ENCODE data around the gene GGA1.

GGA1 gene

DNA sequence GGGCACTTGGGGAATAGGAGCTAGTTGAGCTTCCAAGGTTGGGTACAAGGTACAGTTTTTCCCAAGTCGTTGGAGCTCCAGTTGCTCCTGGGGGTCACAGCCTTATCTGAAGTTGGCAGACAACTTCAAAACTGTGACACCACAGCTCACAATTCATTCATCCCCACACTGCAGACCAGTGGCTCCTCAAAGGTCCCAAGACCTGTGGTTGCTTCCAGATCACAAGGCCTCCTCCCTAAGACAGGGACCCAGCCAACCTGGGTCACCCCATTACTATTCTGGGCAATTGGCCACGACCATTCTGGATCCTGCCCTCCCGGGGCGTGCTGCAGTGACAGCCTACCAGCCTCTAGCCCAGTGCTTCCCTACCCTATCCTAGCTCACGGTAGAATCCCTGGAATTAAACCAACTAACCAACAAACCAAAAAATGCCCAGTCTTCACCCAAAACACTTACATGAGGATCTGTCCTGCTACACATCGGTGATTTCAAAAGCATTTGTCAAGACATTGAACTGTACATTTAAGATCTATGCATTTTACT lies 49.0 kb downstream of the GGA1 start:
- Histone ChIP-seq H3K27me3 (ENCODE audit: control insufficient read depth in 1 of 2, insufficient read depth in 2 of 2, low read length in 2 of 2) (no peaks in the 10 kb centered on the region), H3K36me3 (ENCODE audit: control insufficient read depth in 2 of 2, insufficient read depth in 2 of 2, low read length in 2 of 2) (no peaks in the 10 kb centered on the region), H3K9me3 (ENCODE audit: control insufficient read depth in 2 of 2, low read length in 2 of 2) (no peaks in the 10 kb centered on the region), H3K4me3 (ENCODE audit: low read length in 2 of 2) (peak overlapping the region; percentile 74 to 83), H3K4me1 (ENCODE audit: control insufficient read depth, insufficient read depth, low read length) (peaks cover 40% of the 10 kb centered on the region), H3K9ac (ENCODE audit: low read length in 2 of 2) (peak overlapping the region; percentile 54 to 80), H3K27ac (ENCODE audit: low read length) (peak overlapping the region; percentile 91)

GRCh38 chr22:37658133-37659065 lies 49.8 kb downstream of the GGA1 start, which contains the start of gene PDXP:
Gene PDXP (plus strand): TSS chr22:37658723. CDS start chr22:37658783, 60 bp downstream.
- Histone ChIP-seq H3K27ac (ENCODE audit: low read length) (peak within 1 kb of the TSS; percentile 91), H3K36me3 (ENCODE audit: control insufficient read depth in 2 of 2, insufficient read depth in 2 of 2, low read length in 2 of 2) (no peaks in the 10 kb centered on the region), H3K9ac (ENCODE audit: low read length in 2 of 2) (peak within 1 kb of the TSS; percentile 64 to 80), H3K4me3 (ENCODE audit: low read length in 2 of 2) (peak within 1 kb of the TSS; percentile 74 to 83), H3K4me1 (ENCODE audit: control insufficient read depth, insufficient read depth, low read length) (peaks cover 41% of the 10 kb centered on the region), H3K27me3 (ENCODE audit: control insufficient read depth in 1 of 2, insufficient read depth in 2 of 2, low read length in 2 of 2) (no peaks in the 10 kb centered on the region), H3K9me3 (ENCODE audit: control insufficient read depth in 2 of 2, low read length in 2 of 2) (no peaks in the 10 kb centered on the region)

- peaks cover 44% of the 10 kb centered on the region for H3K4me1 ChIP-seq (ENCODE audit: control insufficient read depth, insufficient read depth, low read length)
- H3K9ac ChIP-seq (ENCODE audit: low read length in 2 of 2), result peak overlapping the region; percentile 64 to 78
- no peaks in the 10 kb centered on the region for H3K27me3 ChIP-seq (ENCODE audit: control insufficient read depth in 1 of 2, insufficient read depth in 2 of 2, low read length in 2 of 2)
- H3K36me3 ChIP-seq (ENCODE audit: control insufficient read depth in 2 of 2, insufficient read depth in 2 of 2, low read length in 2 of 2), result no peaks in the 10 kb centered on the region
- H3K27ac ChIP-seq (ENCODE audit: low read length), result peak overlapping the region; percentile 80
- H3K4me3 ChIP-seq (ENCODE audit: low read length in 2 of 2), result peak overlapping the region; percentile 68 to 83
- H3K9me3 ChIP-seq (ENCODE audit: control insufficient read depth in 2 of 2, low read length in 2 of 2), result no peaks in the 10 kb centered on the region
Measured at GRCh38 chr22:37659066-37659896, 50.6 kb downstream of the GGA1 start.

- Histone ChIP-seq H3K36me3 (ENCODE audit: control insufficient read depth in 2 of 2, insufficient read depth in 2 of 2, low read length in 2 of 2) (no peaks in the 10 kb centered on the region), H3K27ac (ENCODE audit: low read length) (peak overlapping the region; percentile 80), H3K9ac (ENCODE audit: low read length in 2 of 2) (peak overlapping the region; percentile 64 to 78), H3K27me3 (ENCODE audit: control insufficient read depth in 1 of 2, insufficient read depth in 2 of 2, low read length in 2 of 2) (no peaks in the 10 kb centered on the region), H3K9me3 (ENCODE audit: control insufficient read depth in 2 of 2, low read length in 2 of 2) (no peaks in the 10 kb centered on the region), H3K4me1 (ENCODE audit: control insufficient read depth, insufficient read depth, low read length) (peaks cover 47% of the 10 kb centered on the region), H3K4me3 (ENCODE audit: low read length in 2 of 2) (peak overlapping the region; percentile 68 to 83)
Measured at GRCh38 chr22:37659897-37660708, 51.5 kb downstream of the GGA1 start.

GRCh38 chr22:37660709-37661045 lies 52.0 kb downstream of the GGA1 start:
- Histone ChIP-seq H3K36me3 (ENCODE audit: control insufficient read depth in 2 of 2, insufficient read depth in 2 of 2, low read length in 2 of 2) (peaks cover under 1 to 4% of the 10 kb centered on the region in 2 donors), H3K27ac (ENCODE audit: low read length) (peak overlapping the region; percentile 80), H3K27me3 (ENCODE audit: control insufficient read depth in 1 of 2, insufficient read depth in 2 of 2, low read length in 2 of 2) (no peaks in the 10 kb centered on the region), H3K9ac (ENCODE audit: low read length in 2 of 2) (peak overlapping the region; percentile 51 to 64), H3K9me3 (ENCODE audit: control insufficient read depth in 2 of 2, low read length in 2 of 2) (no peaks in the 10 kb centered on the region), H3K4me3 (ENCODE audit: low read length in 2 of 2) (peak overlapping the region; percentile 18 to 83), H3K4me1 (ENCODE audit: control insufficient read depth, insufficient read depth, low read length) (peaks cover 51% of the 10 kb centered on the region)

DNA sequence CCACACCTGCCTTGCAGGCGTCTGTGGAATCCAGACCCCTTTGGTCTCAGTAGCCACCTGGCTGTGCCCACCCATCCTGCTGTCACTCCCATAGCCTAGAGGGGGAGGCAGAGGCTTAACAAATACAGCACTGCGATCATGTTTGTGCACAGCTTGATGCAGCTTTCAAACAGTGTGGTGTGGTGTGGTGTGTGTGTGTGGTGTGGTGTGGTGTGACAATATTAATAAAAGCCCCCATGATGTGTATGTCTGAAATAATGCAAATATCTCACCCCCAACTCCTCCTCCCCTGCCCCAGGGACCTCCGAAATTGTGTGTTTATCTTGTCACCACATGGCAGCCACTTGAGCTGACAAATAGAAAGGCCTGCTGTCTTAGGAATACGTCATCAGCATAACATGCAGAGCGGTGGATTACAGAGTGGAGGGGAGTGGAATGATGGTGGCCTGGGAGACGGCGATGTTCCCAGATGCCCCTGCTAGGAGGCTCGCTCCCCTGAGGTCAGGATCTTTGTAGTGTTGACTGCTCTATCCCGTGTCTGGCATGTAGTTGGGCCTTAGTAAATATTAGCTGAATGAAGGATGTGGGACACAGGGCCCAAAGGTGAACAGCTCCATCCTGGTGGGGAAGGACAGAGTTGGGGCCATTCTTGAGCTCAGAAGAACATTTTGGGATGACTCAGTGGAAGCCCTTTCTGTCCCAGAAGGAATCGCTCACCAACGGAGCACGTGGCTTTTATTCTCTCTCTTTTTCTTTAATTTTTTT lies 52.7 kb downstream of the GGA1 start:
- Histone ChIP-seq H3K36me3 (ENCODE audit: control insufficient read depth in 2 of 2, insufficient read depth in 2 of 2, low read length in 2 of 2) (peaks cover 6 to 11% of the 10 kb centered on the region in 2 donors), H3K4me3 (ENCODE audit: low read length in 2 of 2) (peak overlapping the region; percentile 34 to 35), H3K27ac (ENCODE audit: low read length) (peak overlapping the region; percentile 80)

GRCh38 chr22:37662039-37662438 lies 53.4 kb downstream of the GGA1 start:
- Histone ChIP-seq H3K4me3 (ENCODE audit: low read length in 2 of 2) (no peak overlapping the region), H3K9ac (ENCODE audit: low read length in 2 of 2) (peak overlapping the region in 1 of 2 donors; percentile 21), H3K4me1 (ENCODE audit: control insufficient read depth, insufficient read depth, low read length) (peaks cover 51% of the 10 kb centered on the region), H3K9me3 (ENCODE audit: control insufficient read depth in 2 of 2, low read length in 2 of 2) (no peaks in the 10 kb centered on the region), H3K27me3 (ENCODE audit: control insufficient read depth in 1 of 2, insufficient read depth in 2 of 2, low read length in 2 of 2) (no peaks in the 10 kb centered on the region), H3K27ac (ENCODE audit: low read length) (peak overlapping the region; percentile 67), H3K36me3 (ENCODE audit: control insufficient read depth in 2 of 2, insufficient read depth in 2 of 2, low read length in 2 of 2) (peaks cover 9 to 16% of the 10 kb centered on the region in 2 donors)

More for the DNA sequence above, 52.7 kb downstream of the GGA1 start:
- H3K9ac ChIP-seq (ENCODE audit: low read length in 2 of 2), result peak overlapping the region; percentile 51 to 64
- no peaks in the 10 kb centered on the region for H3K27me3 ChIP-seq (ENCODE audit: control insufficient read depth in 1 of 2, insufficient read depth in 2 of 2, low read length in 2 of 2)
- H3K4me1 ChIP-seq (ENCODE audit: control insufficient read depth, insufficient read depth, low read length), result peaks cover 51% of the 10 kb centered on the region
- no peaks in the 10 kb centered on the region for H3K9me3 ChIP-seq (ENCODE audit: control insufficient read depth in 2 of 2, low read length in 2 of 2)

GRCh38 chr22:37663521-37664140 lies 55.0 kb downstream of the GGA1 start:
- H3K4me1 ChIP-seq (ENCODE audit: control insufficient read depth, insufficient read depth, low read length), result peaks cover 46% of the 10 kb centered on the region
- H3K27ac ChIP-seq (ENCODE audit: low read length), result peak overlapping the region; percentile 77
- H3K9ac ChIP-seq (ENCODE audit: low read length in 2 of 2), result peak overlapping the region in 1 of 2 donors; percentile 4

More at GRCh38 chr22:37663521-37664140, 55.0 kb downstream of the GGA1 start:
- no peak overlapping the region for H3K4me3 ChIP-seq (ENCODE audit: low read length in 2 of 2)
- no peaks in the 10 kb centered on the region for H3K9me3 ChIP-seq (ENCODE audit: control insufficient read depth in 2 of 2, low read length in 2 of 2)
- H3K27me3 ChIP-seq (ENCODE audit: control insufficient read depth in 1 of 2, insufficient read depth in 2 of 2, low read length in 2 of 2), result no peaks in the 10 kb centered on the region
- peaks cover 11 to 16% of the 10 kb centered on the region in 2 donors for H3K36me3 ChIP-seq (ENCODE audit: control insufficient read depth in 2 of 2, insufficient read depth in 2 of 2, low read length in 2 of 2)

Measured in stomach smooth muscle (tissue), 2 donors.